GM23248 (cell line): ENCODE results near the gene COL21A1. TPM values are rescaled to one million over a fixed set of nuclear protein-coding genes. Genes with fewer than 3 reads are reported as not detected.
A peak's percentile ranks its signal among the peaks of the same experiment; 100 is the strongest.

Experiments
- DNase-seq: peaks from one replicate; pipeline ENCODE4 v3.0.0-alpha.2; 2015
- H2AFZ ChIP-seq: fragments of 200-600 bp; sonication (generic); 2 replicates; pipeline ENCODE4 v1.6.1; 2016; ENCODE audit warnings: antibody characterized with exemption
- H3F3A ChIP-seq: fragments of 200-600 bp; sonication (generic); 2 replicates; pipeline ENCODE4 v1.6.1; 2016; ENCODE audit warnings: mild to moderate bottlenecking, antibody characterized with exemption, mixed run types; ENCODE audit not compliant: insufficient read depth
- H3K27ac ChIP-seq: fragments of 200-600 bp; sonication (generic); 2 replicates; pipeline ENCODE4 v1.5.1; 2016; ENCODE audit warnings: mild to moderate bottlenecking
- H3K27me3 ChIP-seq: fragments of 200-600 bp; sonication (generic); replicated peaks from 2 replicates; pipeline ENCODE4 v1.6.1; 2016; ENCODE audit warnings: mild to moderate bottlenecking; ENCODE audit not compliant: insufficient read depth
- H3K36me3 ChIP-seq: fragments of 200-600 bp; sonication (generic); 2 replicates; pipeline ENCODE4 v1.6.1; 2016; ENCODE audit warnings: low read depth, mild to moderate bottlenecking
- H3K4me1 ChIP-seq: fragments of 200-600 bp; sonication (generic); 2 replicates; pipeline ENCODE4 v1.6.1; 2016; ENCODE audit warnings: mild to moderate bottlenecking; ENCODE audit not compliant: insufficient read depth
- H3K4me2 ChIP-seq: fragments of 200-600 bp; sonication (generic); one replicate; pipeline ENCODE4 v1.6.1; 2016; ENCODE audit warnings: mild to moderate bottlenecking; ENCODE audit not compliant: unreplicated experiment
- H3K4me3 ChIP-seq: fragments of 200-600 bp; sonication (generic); 2 replicates; pipeline ENCODE4 v1.5.1; 2016; ENCODE audit warnings: mild to moderate bottlenecking
- H3K79me2 ChIP-seq: fragments of 200-600 bp; sonication (generic); 2 replicates; pipeline ENCODE4 v1.6.1; 2016; ENCODE audit warnings: mild to moderate bottlenecking; ENCODE audit not compliant: insufficient read depth
- H3K9ac ChIP-seq: fragments of 200-600 bp; sonication (generic); 2 replicates; pipeline ENCODE4 v1.6.1; 2016; ENCODE audit warnings: mild to moderate bottlenecking
- H3K9me2 ChIP-seq: fragments of 200-600 bp; sonication (generic); 2 replicates; pipeline ENCODE4 v1.6.1; 2016; ENCODE audit warnings: mixed run types, mild to moderate bottlenecking, moderate library complexity; ENCODE audit not compliant: insufficient read depth
- H3K9me3 ChIP-seq: fragments of 200-600 bp; sonication (generic); one replicate; pipeline ENCODE4 v1.6.1; 2017; ENCODE audit warnings: low read depth
- H4K20me1 ChIP-seq: fragments of 200-600 bp; sonication (generic); 2 replicates; pipeline ENCODE4 v1.6.0; 2016; ENCODE audit not compliant: insufficient read depth
- EZH2 ChIP-seq: fragments of 200-600 bp; sonication (generic); IDR thresholded peaks from 2 replicates; pipeline ENCODE4 v1.6.1; 2018; ENCODE audit warnings: antibody characterized with exemption, mild to moderate bottlenecking; ENCODE audit not compliant: insufficient read depth, poor library complexity, severe bottlenecking
- EZH2phosphoT487 ChIP-seq: fragments of 200-600 bp; sonication (generic); IDR thresholded peaks from 2 replicates; pipeline ENCODE4 v1.6.1; 2018; ENCODE audit warnings: antibody characterized with exemption, moderate library complexity, mild to moderate bottlenecking, low read depth; ENCODE audit not compliant: insufficient read depth
- WGBS, 2 experiments: methylation state at CpG; one replicate each; pipeline ENCODE4 v1.1.6; 2015 to 2017; ENCODE audit warnings: low lambda C conversion rate in 2 of 2, low coverage in 1 of 2; ENCODE audit errors: missing lambda C conversion rate in 2 of 2; 5-methylcytosine and 5-hydroxymethylcytosine counted together
- in situ Hi-C: fragments of 300-500 bp; cut with MboI; formaldehyde crosslinking; loops from 2 replicates; pipeline ENCODE4 v1.15.0; 2020
- polyA plus RNA-seq: library from polyadenylated mRNA; unstranded; fragments of >200 nt; fragmentation: Nextera tagmentation; extraction: Ambion mirVana; gene quantifications from 2 replicates; pipeline ENCODE4 v1.2.1, GENCODE V29; 2016
- total RNA-seq: library from RNA; depleted of rRNA; stranded (reverse); fragments of >200 nt; shearing (Covaris generic); gene quantifications from 2 replicates; pipeline ENCODE4 v1.2.3, GENCODE V29; 2014

The COL21A1 gene
- total and polyA plus RNA-seq, 2 experiments from 2014 or later = 0.11 TPM; not detected in 1

GRCh38 chr6:56255349-56255748, 8.0 kb upstream of the COL21A1 start:
- H3K27ac ChIP-seq = no peak overlapping the region

GRCh38 chr6:56250266-56250665, 2.9 kb upstream of the COL21A1 start:
- Histone ChIP-seq H3K27ac (no peak overlapping the region), H2AFZ (no peak overlapping the region), H3K79me2 (no peaks in the 10 kb centered on the region), H3K27me3 (peaks cover 27% of the 10 kb centered on the region), H3K4me3 (no peak overlapping the region), H3K9me2 (no peaks in the 10 kb centered on the region), H3F3A (no peaks in the 10 kb centered on the region), H3K4me1 (0 out of 2 replicates have a peak, but pooled peaks cover 3% of the 10 kb centered on the region), H4K20me1 (no peaks in the 10 kb centered on the region), H3K9me3 (no peaks in the 10 kb centered on the region), H3K9ac (no peak overlapping the region), H3K36me3 (no peaks in the 10 kb centered on the region), H3K4me2 (no peak overlapping the region)
- WGBS, 2 experiments = 68 to 94% methylated on average over 2 of the region's 2 CpGs
- TF ChIP-seq EZH2 = no peak
- no peak for TF ChIP-seq EZH2phosphoT487
- DNase-seq = no peak
- in situ Hi-C loops = no loop called here

More at GRCh38 chr6:56255349-56255748, 8.0 kb upstream of the COL21A1 start:
- no peak overlapping the region for H3K9ac ChIP-seq
- H3K79me2 ChIP-seq = no peaks in the 10 kb centered on the region
- no peaks in the 10 kb centered on the region for H3K9me3 ChIP-seq
- H3K27me3 ChIP-seq = no peaks in the 10 kb centered on the region; the same call in 1 of the 2 replicates
- no peaks in the 10 kb centered on the region for H3F3A ChIP-seq
- no peaks in the 10 kb centered on the region for H3K9me2 ChIP-seq
- in situ Hi-C loops = no loop called here
- TF ChIP-seq EZH2phosphoT487 (no peak), EZH2 (no peak)
- H2AFZ ChIP-seq = no peak overlapping the region
- WGBS, 2 experiments = 92 to 100% methylated on average over 1 of the region's 1 CpG
- H3K36me3 ChIP-seq = no peaks in the 10 kb centered on the region
- no peak overlapping the region for H3K4me2 ChIP-seq
- H4K20me1 ChIP-seq = no peaks in the 10 kb centered on the region
- DNase-seq = peak; percentile 28
- H3K4me3 ChIP-seq = no peak overlapping the region
- H3K4me1 ChIP-seq = no peaks in the 10 kb centered on the region

GRCh38 chr6:56247654-56248122, 308 bp upstream of the COL21A1 start:
- no peak for DNase-seq
- Histone ChIP-seq H3K9me2 (no peaks in the 10 kb centered on the region), H3K9me3 (no peaks in the 10 kb centered on the region), H3F3A (no peaks in the 10 kb centered on the region), H3K4me2 (peak overlapping the region; percentile 89), H3K27ac (no peak overlapping the region), H4K20me1 (no peaks in the 10 kb centered on the region), H2AFZ (peak overlapping the region; percentile 65), H3K9ac (no peak overlapping the region), H3K79me2 (no peaks in the 10 kb centered on the region), H3K4me3 (peak overlapping the region; percentile 71), H3K27me3 (peaks cover 27% of the 10 kb centered on the region), H3K4me1 (0 out of 2 replicates have a peak, but pooled peaks cover 3% of the 10 kb centered on the region), H3K36me3 (no peaks in the 10 kb centered on the region)
- TF ChIP-seq EZH2phosphoT487 (no peak), EZH2 (no peak)
- in situ Hi-C loops = no loop called here
- 17 to 21% methylated on average over 12 of the region's 12 CpGs for WGBS, 2 experiments

GRCh38 chr6:56246541-56246880, 869 bp downstream of the COL21A1 start:
- Histone ChIP-seq H3K27me3 (peaks cover 27% of the 10 kb centered on the region), H3K9me2 (no peaks in the 10 kb centered on the region), H3K4me1 (0 out of 2 replicates have a peak, but pooled peaks cover 3% of the 10 kb centered on the region), H4K20me1 (no peaks in the 10 kb centered on the region), H3K27ac (no peak overlapping the region), H3K36me3 (no peaks in the 10 kb centered on the region), H3F3A (no peaks in the 10 kb centered on the region), H3K79me2 (no peaks in the 10 kb centered on the region), H3K4me3 (no peak overlapping the region; the same call in 1 of the 2 replicates), H2AFZ (no peak overlapping the region), H3K9ac (no peak overlapping the region), H3K4me2 (no peak overlapping the region), H3K9me3 (no peaks in the 10 kb centered on the region)
- DNase-seq = no peak
- TF ChIP-seq EZH2 (no peak), EZH2phosphoT487 (no peak)
- 51 to 60% methylated on average over 5 of the region's 5 CpGs for WGBS, 2 experiments
- in situ Hi-C loops = no loop called here

GRCh38 chr6:56245903-56246351, 1.5 kb downstream of the COL21A1 start:
- Histone ChIP-seq H3K36me3 (no peaks in the 10 kb centered on the region), H3K27me3 (peaks cover 27% of the 10 kb centered on the region), H3K9ac (no peak overlapping the region), H3K4me2 (no peak overlapping the region), H4K20me1 (no peaks in the 10 kb centered on the region), H3K4me1 (0 out of 2 replicates have a peak, but pooled peaks cover 3% of the 10 kb centered on the region), H3K4me3 (no peak overlapping the region), H3K79me2 (no peaks in the 10 kb centered on the region), H3F3A (no peaks in the 10 kb centered on the region), H3K9me2 (no peaks in the 10 kb centered on the region), H3K27ac (no peak overlapping the region), H3K9me3 (no peaks in the 10 kb centered on the region), H2AFZ (no peak overlapping the region)
- in situ Hi-C loops = no loop called here
- 36 to 37% methylated on average over 2 of the region's 2 CpGs for WGBS, 2 experiments
- TF ChIP-seq EZH2phosphoT487 (no peak), EZH2 (no peak)
- no peak for DNase-seq
